Urinary bladder (tissue), 4 donors: ENCODE measurements around the gene ASB3. TPM values are rescaled to one million over a fixed set of nuclear protein-coding genes. Genes with fewer than 3 reads are reported as not detected.
A peak's percentile ranks its signal among the peaks of the same experiment; 100 is the strongest.

Experiments
- DNase-seq: peaks from one replicate; pipeline ENCODE4 v3.0.0-alpha.2; 2015; ENCODE audit errors: extremely low spot score
- H3K27ac ChIP-seq: one replicate; pipeline ENCODE4 v1.5.1; 2013; ENCODE audit warnings: low read depth, mild to moderate bottlenecking, moderate library complexity
- H3K36me3 ChIP-seq: one replicate; pipeline ENCODE4 v1.6.1; 2013; ENCODE audit warnings: mild to moderate bottlenecking, moderate library complexity; ENCODE audit not compliant: insufficient read depth
- H3K4me1 ChIP-seq: one replicate; pipeline ENCODE4 v1.6.1; 2013; ENCODE audit warnings: mild to moderate bottlenecking, moderate library complexity; ENCODE audit not compliant: insufficient read depth
- H3K4me3 ChIP-seq: one replicate; pipeline ENCODE4 v1.5.1; 2013; ENCODE audit warnings: low read depth, low read length
- WGBS: extraction: QIAGEN DNeasy Blood & Tissue Kit; methylation state at CpG from one replicate; pipeline ENCODE4 v1.1.7; 2013; 5-methylcytosine and 5-hydroxymethylcytosine counted together
- polyA plus RNA-seq: library from polyadenylated mRNA; stranded (reverse); fragments of 200-250 nt; gene quantifications from one replicate; pipeline ENCODE4 v1.2.3, GENCODE V29; 2013
- total RNA-seq: library from RNA; depleted of rRNA; stranded (reverse); fragments of >200 nt; gene quantifications from one replicate; pipeline ENCODE4 v1.2.3, GENCODE V29; 2014
- donor health status: healthy with polysubstance abuse.
- donor health status: healthy.

ASB3 gene
- total and polyA plus RNA-seq, 2 donors: 9.0 to 51.2 TPM

DNA sequence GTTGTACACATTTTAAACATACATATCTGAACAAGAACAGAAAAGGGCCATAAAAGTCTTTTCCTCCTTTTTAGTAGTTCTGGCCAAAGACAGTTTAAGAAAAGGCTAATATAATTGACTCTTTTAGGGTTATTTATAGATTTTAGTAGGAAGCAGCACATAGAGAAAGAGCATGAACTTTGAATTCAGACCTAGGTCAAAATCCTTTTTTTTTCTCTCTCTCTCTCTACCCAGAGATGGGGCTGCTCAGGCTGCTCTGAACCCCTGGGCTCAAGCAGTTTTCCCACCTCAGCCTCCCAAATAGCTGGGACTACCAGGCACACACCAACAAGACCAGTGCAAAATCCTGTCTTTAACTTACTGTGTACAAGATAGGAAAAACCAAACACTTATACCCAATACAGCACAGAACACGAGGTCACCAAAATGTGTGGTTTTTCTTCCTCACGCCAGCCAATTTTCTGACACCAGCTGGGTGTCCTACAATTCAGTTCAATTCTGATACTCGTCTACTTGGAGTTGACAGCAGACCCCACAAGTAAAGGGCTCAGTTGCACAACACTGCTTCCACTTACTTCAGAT, 32.2 kb upstream of the ASB3 start:
- no peak for DNase-seq
- peaks cover 3% of the 10 kb centered on the region for H3K36me3 ChIP-seq
- 85% methylated on average over 3 of the region's 3 CpGs for WGBS
- H3K4me3 ChIP-seq: no peak overlapping the region
- no peaks in the 10 kb centered on the region for H3K4me1 ChIP-seq
- H3K27ac ChIP-seq: no peak overlapping the region

DNA sequence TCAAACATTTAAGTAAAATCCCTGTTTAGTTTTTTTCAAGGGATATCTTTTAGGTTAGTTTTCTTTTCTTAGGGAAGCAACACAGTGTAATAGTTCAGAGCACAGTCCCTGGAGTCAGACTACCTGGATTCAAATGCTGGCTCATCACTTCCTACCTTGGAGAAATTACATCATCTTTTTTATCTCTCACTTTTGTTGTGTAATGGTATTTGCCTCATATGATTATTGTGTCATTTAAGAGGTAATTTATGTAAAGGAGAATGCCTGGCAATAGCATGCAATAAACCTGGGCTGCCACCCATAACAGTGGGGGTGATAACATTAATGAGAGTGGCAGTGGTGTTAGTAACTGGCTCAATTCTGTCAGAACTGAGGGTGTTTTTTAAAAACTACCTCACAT, 26.4 kb upstream of the ASB3 start:
- H3K36me3 ChIP-seq: peaks cover 7% of the 10 kb centered on the region
- no peaks in the 10 kb centered on the region for H3K4me1 ChIP-seq
- H3K27ac ChIP-seq: no peak overlapping the region
- H3K4me3 ChIP-seq: no peak overlapping the region
- no peak for DNase-seq

DNA sequence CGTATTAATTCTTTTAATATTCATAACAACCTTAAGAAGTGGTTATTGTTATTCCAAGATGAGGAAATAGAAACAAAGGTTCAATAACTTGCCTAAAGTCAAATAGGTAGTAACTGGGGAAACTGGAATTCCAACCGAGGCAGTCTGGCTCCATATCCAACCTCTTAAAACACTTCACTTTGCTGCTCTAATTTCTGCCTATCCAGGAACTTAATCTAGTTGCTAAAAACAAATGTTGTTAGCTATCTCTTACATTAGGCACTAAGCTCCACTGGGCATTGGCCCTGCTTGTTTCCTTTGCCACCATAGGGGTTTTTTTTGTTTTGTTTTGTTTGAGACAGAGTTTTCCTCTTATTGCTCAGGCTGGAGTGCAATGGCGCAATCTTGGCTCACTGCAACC, 24.8 kb upstream of the ASB3 start:
- H3K36me3 ChIP-seq: peaks cover 4% of the 10 kb centered on the region
- 96% methylated on average over 3 of the region's 3 CpGs for WGBS
- H3K27ac ChIP-seq: no peak overlapping the region
- no peak overlapping the region for H3K4me3 ChIP-seq
- DNase-seq: no peak
- no peaks in the 10 kb centered on the region for H3K4me1 ChIP-seq

DNA sequence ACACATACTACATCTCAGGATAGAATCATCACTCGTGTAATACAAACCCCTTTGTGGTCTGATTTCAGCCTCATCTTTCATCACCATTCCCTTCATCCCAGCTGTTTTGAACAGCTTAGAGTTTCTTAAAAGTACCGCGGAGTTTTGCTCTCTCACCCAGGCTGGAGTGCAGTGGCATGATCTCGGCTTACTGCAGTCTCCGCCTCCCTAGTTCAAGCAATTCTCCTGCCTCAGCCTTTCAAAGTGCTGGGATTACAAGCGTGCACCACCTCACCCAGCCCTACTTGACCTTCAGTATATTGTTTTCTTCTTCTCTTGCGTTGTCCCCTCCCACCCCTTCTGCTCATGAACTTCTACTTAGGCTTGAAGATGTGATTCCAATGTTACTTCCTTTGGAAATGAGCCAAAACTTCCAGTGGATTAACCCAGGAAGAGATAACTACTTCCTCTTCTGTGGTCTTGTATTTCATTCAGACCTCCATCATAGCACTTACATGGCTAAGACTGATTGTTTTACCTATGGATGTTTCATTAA, 15.9 kb upstream of the ASB3 start:
- H3K4me3 ChIP-seq: no peak overlapping the region
- H3K27ac ChIP-seq: no peak overlapping the region
- H3K4me1 ChIP-seq: no peaks in the 10 kb centered on the region
- peaks cover 2% of the 10 kb centered on the region for H3K36me3 ChIP-seq
- DNase-seq: no peak
- 53% methylated on average over 7 of the region's 7 CpGs for WGBS

DNA sequence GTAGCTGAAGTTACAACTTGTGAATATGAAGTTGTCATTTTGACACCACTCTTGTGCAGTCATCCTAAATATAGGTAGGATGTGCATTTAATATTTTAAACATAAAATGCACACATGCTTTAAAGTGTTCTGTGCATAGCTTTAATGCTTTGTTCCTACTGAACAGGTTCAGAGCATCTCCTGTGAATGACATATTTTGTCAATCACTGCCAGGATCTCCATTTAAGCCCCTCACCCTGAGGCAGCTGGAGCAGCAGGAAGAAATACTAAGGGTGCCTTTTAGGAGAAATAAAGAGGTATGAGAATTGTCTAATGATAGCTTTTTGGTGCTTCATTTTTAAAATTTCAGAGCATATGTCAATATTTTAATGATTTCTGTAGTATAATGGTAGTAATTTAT, 14.8 kb upstream of the ASB3 start:
- Histone ChIP-seq H3K27ac (no peak overlapping the region), H3K36me3 (peaks cover 4% of the 10 kb centered on the region), H3K4me3 (no peak overlapping the region), H3K4me1 (no peaks in the 10 kb centered on the region)
- DNase-seq: no peak

DNA sequence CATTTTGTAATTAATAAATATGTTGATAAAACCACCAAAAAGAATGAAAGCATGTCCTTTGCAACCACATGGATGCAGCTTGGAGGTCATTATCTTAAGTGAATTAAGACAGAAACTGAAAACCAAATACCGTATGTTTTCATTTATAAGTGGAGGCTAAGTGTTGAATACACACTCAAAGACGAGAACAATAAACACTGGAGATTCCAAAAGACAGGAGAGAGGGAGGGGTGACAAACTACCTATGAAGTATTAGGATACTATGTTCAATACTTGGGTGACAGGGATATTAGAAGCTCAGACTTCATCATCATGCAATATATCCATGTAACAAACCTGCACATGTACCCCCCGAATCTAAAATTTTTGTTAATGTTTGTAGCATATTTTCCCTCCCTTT, 7.1 kb upstream of the ASB3 start:
- DNase-seq: no peak
- WGBS: 76% methylated on average over 3 of the region's 3 CpGs
- H3K4me1 ChIP-seq: no peaks in the 10 kb centered on the region
- H3K4me3 ChIP-seq: no peak overlapping the region
- peaks cover 2% of the 10 kb centered on the region for H3K36me3 ChIP-seq
- no peak overlapping the region for H3K27ac ChIP-seq

DNA sequence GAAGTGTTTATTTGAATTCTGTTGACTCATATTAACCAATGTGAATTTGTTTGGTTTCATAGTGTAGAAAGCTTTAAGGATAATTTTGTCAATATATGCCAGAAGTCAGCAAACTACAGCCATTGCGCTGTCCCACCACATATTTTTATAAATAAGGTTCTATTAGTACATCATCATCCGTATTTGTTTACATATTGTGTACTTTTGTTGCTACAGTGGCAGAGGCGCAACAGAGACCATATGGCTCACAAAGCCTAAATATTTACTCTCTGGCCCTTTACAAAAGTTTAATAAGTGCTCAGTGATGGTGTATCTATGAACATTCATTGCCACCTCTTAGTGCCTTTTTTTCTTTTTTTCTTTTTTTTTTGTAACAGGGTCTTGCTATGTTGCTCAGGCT, 6.5 kb upstream of the ASB3 start:
- Histone ChIP-seq H3K4me1 (no peaks in the 10 kb centered on the region), H3K27ac (no peak overlapping the region), H3K36me3 (peaks cover 2% of the 10 kb centered on the region), H3K4me3 (no peak overlapping the region)
- no peak for DNase-seq
- 71% methylated on average over 3 of the region's 3 CpGs for WGBS

DNA sequence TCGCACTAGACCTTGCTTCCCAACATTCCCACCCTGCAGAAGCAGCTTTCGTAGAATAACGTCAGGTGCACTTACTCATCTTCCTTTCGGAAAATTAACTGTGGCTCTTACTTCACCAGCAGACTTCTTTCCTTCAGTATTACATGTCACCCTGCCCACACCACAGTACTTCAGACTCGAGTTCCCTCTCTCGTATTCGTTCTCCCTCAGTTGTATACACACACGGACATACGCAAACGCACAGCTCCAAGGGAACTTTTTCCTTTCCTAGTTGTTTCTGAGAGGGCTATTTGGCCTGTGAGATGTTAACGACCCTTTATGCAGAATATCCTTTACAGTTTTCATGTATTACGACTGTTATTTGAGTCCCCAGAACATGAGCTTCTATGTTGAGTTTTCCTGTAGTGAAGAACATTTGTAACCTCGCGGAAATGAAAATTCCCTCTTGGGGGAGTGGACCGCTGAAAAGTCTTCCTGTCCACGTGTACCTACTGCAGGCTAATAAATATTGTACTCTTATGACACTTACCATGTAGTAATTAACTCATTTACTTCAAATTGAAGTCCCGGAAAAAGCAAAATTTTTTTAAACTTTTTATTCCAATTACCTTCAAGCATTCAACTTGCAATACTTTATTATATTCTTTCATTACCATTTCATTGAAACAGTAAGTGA, 999 bp upstream of the ASB3 start:
- peaks cover 2% of the 10 kb centered on the region for H3K4me1 ChIP-seq
- DNase-seq: no peak
- no peak overlapping the region for H3K27ac ChIP-seq
- no peaks in the 10 kb centered on the region for H3K36me3 ChIP-seq
- peak overlapping the region; percentile 77 for H3K4me3 ChIP-seq
- WGBS: 4% methylated on average over 17 of the region's 17 CpGs

DNA sequence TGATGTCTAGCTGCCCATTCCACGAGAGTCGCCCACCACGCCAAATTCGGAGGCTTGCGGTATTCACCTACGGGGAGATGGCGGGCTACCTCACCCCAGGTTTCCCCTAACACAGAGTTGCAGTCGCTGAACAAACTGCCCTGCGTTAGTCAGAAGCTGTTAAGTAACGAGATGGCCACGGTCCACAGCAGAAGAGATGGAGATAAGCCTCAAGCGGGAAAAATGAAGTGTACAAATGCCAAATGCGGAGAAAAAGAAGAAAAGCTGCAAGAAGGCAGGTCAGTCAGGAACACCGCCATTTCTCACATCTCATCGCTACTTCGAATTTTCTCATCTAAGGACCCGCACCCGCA, 425 bp downstream of the ASB3 start:
- Histone ChIP-seq H3K27ac (no peak overlapping the region), H3K36me3 (no peaks in the 10 kb centered on the region), H3K4me3 (peak overlapping the region; percentile 77), H3K4me1 (peaks cover 2% of the 10 kb centered on the region)
- under 1% methylated on average over 18 of the region's 18 CpGs for WGBS
- DNase-seq: peak; percentile 25

DNA sequence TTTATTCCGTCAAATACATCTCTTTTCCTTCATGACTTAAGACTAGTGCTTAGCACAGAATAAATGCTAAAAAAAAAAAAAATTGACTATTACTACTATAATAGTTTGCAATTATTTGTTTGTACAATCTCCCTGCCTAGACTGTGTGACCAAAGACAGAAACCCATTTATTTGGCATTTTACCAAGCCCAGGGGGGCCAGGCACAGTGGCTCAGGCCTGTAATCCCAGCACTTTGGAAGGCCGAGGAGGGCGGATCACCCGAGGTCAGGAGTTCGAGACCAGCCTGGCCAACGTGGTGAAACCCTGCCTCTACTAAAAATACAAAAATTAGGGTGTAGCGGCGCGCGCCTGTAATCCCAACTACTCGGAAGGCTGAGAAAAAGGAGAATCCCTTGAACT, 1.4 kb downstream of the ASB3 start:
- no peak for DNase-seq
- H3K27ac ChIP-seq: no peak overlapping the region
- 48% methylated on average over 11 of the region's 11 CpGs for WGBS
- peak overlapping the region; percentile 17 for H3K4me3 ChIP-seq
- H3K36me3 ChIP-seq: no peaks in the 10 kb centered on the region
- peaks cover 2% of the 10 kb centered on the region for H3K4me1 ChIP-seq

DNA sequence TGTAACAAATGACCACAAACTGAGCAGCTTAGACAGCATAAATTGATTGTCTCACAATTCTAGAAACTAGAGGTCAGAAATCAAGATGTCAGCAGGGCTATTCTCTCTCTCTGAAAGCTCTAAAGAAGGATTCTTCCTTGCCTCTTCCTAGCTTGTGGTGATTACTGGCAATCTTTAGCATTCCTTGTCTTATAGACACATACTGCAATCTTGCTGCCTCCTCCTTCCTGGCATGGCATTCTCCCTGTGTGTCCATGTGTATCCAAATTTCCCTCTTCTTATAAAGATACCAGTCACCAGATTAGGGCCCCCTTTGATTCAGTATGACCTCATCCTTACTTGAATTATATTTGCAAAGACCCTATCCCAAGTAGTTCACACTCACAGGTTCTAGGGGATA, 2.3 kb downstream of the ASB3 start:
- DNase-seq: no peak
- Histone ChIP-seq H3K27ac (no peak overlapping the region), H3K4me1 (peaks cover 2% of the 10 kb centered on the region), H3K36me3 (no peaks in the 10 kb centered on the region), H3K4me3 (no peak overlapping the region)

DNA sequence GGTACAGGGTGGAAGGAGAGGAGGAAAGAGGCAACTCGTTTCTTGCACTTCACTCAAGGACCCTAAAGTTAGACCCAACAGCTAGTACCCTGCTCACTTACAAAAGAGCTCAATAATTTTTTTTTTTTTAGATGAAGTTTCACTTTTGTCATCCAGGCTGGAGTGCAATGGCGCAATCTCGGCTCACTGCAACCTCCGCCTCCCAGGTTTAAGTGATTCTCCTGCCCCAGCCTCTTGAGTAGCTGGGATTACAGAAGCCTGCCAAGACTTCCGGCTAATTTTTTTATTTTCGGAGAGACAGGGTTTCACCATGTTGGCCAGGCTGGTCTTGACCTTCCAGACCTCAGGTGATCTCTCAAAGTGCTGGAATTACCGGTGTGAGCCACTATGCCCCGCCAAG, 4.1 kb downstream of the ASB3 start:
- H3K4me3 ChIP-seq: no peak overlapping the region
- H3K36me3 ChIP-seq: no peaks in the 10 kb centered on the region
- peaks cover 2% of the 10 kb centered on the region for H3K4me1 ChIP-seq
- 83% methylated on average over 8 of the region's 8 CpGs for WGBS
- no peak for DNase-seq
- H3K27ac ChIP-seq: no peak overlapping the region

DNA sequence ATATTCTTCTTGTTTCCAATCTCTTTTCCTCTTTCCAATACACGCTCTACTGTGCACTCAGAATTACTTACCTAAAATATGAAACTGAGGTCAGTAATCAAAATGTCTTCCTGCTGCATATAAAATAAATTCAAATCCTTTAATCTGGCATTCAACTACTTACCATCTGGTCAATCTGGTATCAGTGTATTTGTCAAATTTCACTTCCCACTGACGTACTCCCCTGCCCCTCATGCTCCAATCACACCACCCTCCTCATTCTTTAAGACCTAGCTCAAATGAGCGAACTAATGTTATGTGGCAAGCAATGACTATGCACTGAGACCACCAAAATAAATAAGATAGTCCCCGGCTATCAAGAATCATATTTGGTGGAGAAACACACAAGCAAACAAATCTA, 6.7 kb downstream of the ASB3 start:
- DNase-seq: no peak
- 91% methylated on average over 4 of the region's 4 CpGs for WGBS
- H3K4me1 ChIP-seq: peaks cover 2% of the 10 kb centered on the region

DNA sequence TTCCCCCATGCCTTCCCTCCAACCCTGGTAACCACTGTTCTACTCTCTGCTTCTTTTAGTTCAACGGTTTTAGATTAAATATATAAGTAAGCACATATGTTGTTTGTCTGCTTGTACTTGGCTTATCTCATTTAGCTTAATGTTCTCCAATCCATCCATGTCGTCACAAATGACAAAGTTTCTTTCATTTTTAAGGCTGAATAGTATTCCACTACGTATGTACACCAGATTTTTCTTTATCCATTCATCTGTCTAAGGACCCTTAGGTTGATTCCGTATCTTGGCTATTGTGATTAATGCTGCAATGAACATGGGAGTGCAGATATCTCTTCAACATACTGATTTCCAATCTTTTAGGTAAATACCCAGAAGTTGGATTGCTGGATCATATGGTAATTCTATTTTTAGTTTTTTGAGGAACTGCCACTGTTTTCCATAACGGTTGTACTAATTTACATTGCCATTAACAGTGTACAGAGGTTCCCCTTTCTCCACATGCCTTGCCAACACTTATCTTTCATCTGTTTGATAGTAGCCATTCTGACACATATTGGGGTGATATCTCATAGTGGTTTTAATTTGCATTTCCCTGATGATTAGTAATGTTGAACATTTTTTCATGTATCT, 8.1 kb downstream of the ASB3 start:
- no peaks in the 10 kb centered on the region for H3K36me3 ChIP-seq
- DNase-seq: no peak
- 78% methylated on average over 5 of the region's 5 CpGs for WGBS
- no peak overlapping the region for H3K4me3 ChIP-seq
- no peak overlapping the region for H3K27ac ChIP-seq
- H3K4me1 ChIP-seq: no peaks in the 10 kb centered on the region

More for the DNA sequence above, 6.7 kb downstream of the ASB3 start:
- no peaks in the 10 kb centered on the region for H3K36me3 ChIP-seq
- no peak overlapping the region for H3K4me3 ChIP-seq
- no peak overlapping the region for H3K27ac ChIP-seq
